ENCODE results near the gene HPGDS.

DNA sequence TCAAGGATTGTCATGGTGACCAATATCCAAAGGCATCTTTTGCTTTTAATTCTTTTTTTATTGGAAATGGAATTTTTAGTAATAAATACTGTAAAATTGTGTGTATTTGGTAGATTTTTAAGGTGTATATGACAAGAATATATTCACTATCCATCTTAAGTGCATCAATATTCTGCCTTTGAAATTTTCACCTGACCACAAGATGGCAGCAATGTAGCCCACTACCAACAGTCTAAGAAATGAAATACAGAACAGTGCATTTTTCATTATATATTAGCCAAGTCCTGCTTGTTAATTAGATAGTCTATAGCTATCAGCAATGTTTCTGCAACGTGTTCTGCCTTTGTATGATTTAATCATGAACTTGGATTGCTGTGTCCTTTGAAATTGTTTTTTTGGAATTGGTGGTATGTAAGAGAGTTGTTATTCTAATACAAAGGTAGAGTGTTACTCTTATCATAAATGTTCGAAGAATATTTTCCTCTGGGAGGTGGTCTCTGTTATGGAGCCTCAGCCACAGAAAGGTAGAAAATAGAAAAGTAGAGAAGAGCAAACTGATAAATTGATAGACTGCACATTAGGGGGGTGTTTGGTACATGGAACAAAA, 38.2 kb downstream of the HPGDS start:
- no peak for TF ChIP-seq EZH2 (IDR thresholded peaks at IDR 0.05; ENCODE audit: insufficient read depth, poor library complexity, severe bottlenecking)
- no peak for TF ChIP-seq EZH2phosphoT487 (IDR thresholded peaks at IDR 0.05; ENCODE audit: insufficient read depth, low read depth)

All from GM23248 (cell line).